SKM-1 (cell line): Measurements from ENCODE around the gene SEL1L.
"Not testable (repeated sequence)": the region's sequence is repeated elsewhere in the genome, so short reads cannot be mapped to it uniquely, and the experiment has no call there.

Experiments used
- DNase-seq: peaks from one replicate; lab custom pipeline; 2025; ENCODE audit not compliant: unreplicated experiment; lab: John Stamatoyannopoulos, UW

SEL1L gene

GRCh38 chr14:81474685-81475324, 58.8 kb downstream of the SEL1L start:
- no peak for DNase-seq

- DNase-seq, result no peak
These were observed 59.5 kb downstream of the SEL1L start for GRCh38 chr14:81474148-81474492.

- DNase-seq, result no peak
These were observed 60.1 kb downstream of the SEL1L start for GRCh38 chr14:81473456-81474147.

- DNase-seq, result no peak
These were observed 61.4 kb downstream of the SEL1L start for GRCh38 chr14:81472096-81472800.

- no peak for DNase-seq
These were observed 62.6 kb downstream of the SEL1L start for GRCh38 chr14:81471062-81471461.

DNA sequence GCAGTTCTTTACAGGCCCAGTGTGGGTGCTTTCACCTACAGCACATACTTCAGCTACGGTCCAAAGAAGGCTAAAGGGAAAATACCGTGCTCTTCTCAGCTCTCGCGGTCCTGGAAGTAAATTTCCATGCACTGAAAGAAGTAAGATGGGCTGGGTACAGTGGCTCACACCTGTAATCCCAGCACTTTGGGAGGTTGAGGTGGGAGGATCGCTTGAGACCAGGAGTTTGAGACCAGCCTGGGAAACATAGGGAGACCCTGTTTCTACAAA, 63.2 kb downstream of the SEL1L start:
- DNase-seq, result not testable (repeated sequence)

DNA sequence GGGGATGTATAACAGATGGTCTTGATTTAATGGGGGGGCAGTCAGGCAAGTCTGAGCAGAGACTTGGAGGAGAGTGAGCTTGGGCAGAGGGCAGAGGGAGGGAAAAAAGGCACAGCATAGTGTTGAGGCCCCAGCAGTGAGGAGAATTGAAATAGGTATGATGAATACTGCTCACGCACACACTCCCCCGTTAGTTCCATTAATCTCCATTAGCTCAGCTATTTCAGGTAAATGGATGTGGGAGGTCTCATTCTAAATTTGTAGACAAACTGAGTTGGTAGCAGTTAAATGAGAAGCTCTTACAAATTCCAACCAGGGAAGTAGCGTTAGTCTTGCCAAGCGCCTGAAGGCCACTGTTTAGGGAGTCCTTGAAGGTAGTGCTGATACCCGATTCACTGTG, 66.8 kb downstream of the SEL1L start:
- no peak for DNase-seq

- DNase-seq, result no peak
These were observed 68.0 kb downstream of the SEL1L start for GRCh38 chr14:81465507-81466228.

DNA sequence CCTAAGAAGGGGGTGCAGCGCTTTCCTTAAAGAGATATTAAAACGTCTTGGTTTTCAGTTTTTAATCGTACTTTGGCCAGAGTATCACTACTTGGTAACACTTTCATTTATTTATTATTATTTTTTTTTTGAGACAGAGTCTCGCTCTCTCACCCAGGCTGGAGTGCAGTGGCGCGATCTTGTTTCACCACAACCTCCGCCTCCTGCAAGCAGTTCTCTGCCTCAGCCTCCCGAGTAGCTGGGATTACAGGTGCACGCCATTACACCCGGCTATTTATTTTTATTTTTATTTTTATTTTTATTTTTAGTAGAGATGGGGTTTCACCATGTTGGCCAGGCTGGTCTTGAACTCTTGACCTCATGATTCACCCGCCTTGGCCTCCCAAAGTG, 68.7 kb downstream of the SEL1L start:
- DNase-seq, result not testable (repeated sequence)

DNA sequence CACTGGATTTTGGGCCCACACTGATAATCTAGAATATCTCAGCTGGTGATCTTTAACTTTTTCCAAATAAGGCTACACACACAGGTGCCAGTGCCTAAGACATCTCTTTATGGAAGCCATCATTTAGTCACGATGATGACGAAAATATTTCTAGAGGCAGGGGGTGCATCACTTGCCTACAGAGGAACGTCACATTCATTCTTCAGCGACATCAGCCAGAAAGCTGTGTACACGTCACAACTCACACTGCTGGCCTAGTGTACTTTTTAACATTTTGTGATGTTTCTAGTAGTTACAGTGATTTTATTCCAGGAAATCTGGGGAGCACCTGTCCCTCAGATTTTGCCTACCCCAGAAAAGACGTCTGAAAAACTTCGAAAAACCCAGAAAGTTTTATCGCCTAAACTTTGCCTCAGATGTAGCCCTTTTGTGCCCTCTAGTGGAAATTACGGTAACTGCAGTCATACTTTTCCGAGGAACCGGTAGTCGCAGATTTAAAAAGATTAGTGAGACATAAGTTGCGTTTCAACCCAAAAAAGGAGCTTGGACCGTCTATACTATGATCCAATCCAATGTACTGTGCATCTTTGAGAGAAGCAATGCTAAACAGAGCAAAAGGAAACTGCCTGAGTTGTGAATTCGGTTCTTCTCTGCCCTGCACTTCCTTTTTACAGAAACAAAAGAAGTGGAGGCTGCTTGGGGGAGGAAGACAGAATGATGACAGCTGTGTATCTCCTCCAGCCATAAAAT, 69.2 kb downstream of the SEL1L start:
- DNase-seq, result no peak

DNA sequence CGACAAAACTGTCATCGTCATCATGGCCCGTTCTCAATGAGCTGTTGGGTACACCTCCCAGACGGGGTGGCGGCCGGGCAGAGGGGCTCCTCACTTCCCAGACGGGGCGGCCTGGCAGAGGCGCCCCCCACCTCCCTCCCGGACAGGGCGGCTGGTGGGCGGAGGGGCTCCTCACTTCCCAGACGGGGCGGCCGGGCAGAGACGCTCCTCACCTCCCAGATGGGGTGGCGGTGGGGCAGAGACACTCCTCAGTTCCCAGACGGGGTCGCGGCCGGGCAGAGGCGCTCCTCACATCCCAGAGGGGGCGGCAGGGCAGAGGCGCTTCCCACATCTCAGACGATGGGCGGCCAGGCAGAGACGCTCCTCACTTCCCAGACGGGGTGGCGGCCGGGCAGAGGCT, 71.3 kb downstream of the SEL1L start:
- DNase-seq, result not testable (repeated sequence)

DNA sequence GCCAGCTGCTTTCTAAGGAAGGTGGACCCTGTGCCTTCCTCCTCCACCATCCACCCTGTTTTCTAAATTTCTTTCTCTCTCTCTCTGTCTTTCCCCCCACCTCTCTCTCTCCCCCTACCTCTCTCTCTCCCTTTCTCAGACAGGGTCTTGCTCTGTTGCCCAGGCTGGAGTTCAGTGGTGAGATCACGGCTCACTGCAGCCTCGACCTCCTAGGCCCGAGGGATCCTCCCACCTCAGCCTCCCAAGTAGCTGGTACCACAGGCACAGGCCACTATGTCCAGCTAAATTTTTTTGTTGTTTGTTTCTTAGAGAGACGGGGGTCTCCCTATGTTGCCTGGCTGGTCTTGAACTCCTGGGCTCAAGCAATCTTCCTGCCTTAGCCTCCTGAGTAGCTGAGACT, 73.7 kb downstream of the SEL1L start:
- no peak for DNase-seq

GRCh38 chr14:81458352-81458751, 75.3 kb downstream of the SEL1L start:
- DNase-seq, result no peak

GRCh38 chr14:81455390-81455789, 78.3 kb downstream of the SEL1L start:
- DNase-seq, result no peak

GRCh38 chr14:81454572-81455218, 79.0 kb downstream of the SEL1L start:
- DNase-seq, result no peak

DNA sequence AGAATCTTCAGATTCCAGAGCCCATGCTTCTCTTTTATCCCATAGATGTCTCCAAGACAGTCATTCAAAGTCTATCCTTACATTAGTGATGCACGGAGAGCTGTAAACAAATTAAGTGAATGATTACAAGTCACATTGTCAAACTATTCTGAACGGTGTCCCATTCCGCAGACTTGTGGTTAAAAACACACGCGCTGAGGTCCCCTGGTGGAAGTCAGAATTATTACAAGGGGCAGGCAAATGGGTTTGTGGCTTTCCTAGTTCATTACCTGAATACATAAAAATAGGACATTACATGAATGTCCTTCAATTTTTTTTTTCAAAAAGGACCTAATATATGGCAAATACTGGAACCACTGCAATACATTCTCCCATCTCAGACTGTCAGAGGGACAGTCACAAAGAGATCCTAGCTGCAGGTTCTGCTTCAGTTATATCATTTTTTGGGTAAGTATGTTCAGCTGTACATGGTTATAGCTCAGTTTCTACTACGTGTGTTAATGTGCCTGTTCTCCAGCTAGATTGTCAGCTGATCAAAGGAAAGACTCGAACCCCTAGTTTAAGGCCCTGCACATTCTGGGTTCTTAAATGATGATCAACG, 80.4 kb downstream of the SEL1L start:
- DNase-seq, result no peak

- no peak for DNase-seq
These were observed 81.1 kb downstream of the SEL1L start for GRCh38 chr14:81452341-81453133.

GRCh38 chr14:81450976-81451375, 82.7 kb downstream of the SEL1L start:
- DNase-seq, result no peak

DNA sequence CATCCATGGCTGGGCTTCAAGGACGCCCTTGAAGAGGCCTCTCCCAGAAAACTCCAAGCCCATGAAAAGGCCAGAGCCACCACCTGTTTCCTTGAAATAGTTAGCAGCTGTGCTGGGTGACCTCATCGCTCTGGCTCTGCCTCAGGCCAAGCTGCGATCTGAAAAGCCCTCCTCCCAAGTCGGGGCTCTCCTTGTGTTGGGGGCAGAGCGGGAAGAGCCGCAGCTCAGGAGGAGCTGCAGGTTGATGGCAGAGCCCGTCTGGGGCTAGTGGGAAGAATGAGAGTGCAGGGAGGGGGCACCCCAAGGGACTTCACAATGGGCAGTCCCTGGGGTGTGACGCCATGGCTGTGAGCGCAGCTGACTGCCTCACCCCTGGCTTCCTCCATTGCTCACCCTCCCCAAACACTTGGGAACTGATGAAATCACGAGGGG, 83.5 kb downstream of the SEL1L start:
- DNase-seq, result no peak

GRCh38 chr14:81449576-81449975, 84.1 kb downstream of the SEL1L start:
- no peak for DNase-seq
